Dermis lymphatic vessel endothelial cell (primary cell): Measurements from ENCODE around the gene FREM3. TPM values are rescaled to one million over a fixed set of nuclear protein-coding genes. Genes with fewer than 3 reads are reported as not detected.

Source experiments
- total RNA-seq: library from RNA; depleted of rRNA; stranded (reverse); fragments of >200 nt; gene quantifications from 2 replicates; pipeline ENCODE4 v1.2.1, GENCODE V29; 2014

FREM3 gene
- total RNA-seq: 0.09 and 0.54 TPM in 2 replicates

GRCh38 chr4:143700416-143701352, at the start of gene FREM3:
TSS of gene FREM3 (minus strand) at chr4:143700675. CDS start at chr4:143700675, 0 bp downstream.

Other genes with a start within 250 kb of the FREM3 start
- 52.3 and 57.6 TPM in 2 replicates for gene SMARCA5, start 187.0 kb downstream of the FREM3 start, total RNA-seq
- gene GYPE, start 204.9 kb upstream of the FREM3 start, total RNA-seq: 0.11 TPM in 1 of 2 replicates, not detected in the other